Measurements from ENCODE around the gene ESCO1. TPM values are rescaled to one million over a fixed set of nuclear protein-coding genes. Genes with fewer than 3 reads are reported as not detected.

The ESCO1 gene
- total RNA-seq, 3 donors from 2014 or later (not counting 1 experiment from before 2014, with no cell fraction given) = 40.5 to 43.4 (median 42.8) TPM

- H3K27ac ChIP-seq (ENCODE audit: low read length) = no peak overlapping the region
- H3K4me3 Mint-ChIP-seq = no peak overlapping the region
- H3K4me1 Mint-ChIP-seq = no peaks in the 10 kb centered on the region
- no peak for ATAC-seq
- no peak for DNase-seq
- H3K36me3 ChIP-seq (ENCODE audit: control insufficient read depth, insufficient read depth, low read length) = peaks cover 14% of the 10 kb centered on the region
- WGBS (ENCODE audit: insufficient coverage) = 92% methylated on average over 13 of the region's 13 CpGs
- no peak for TF ChIP-seq CTCF (IDR thresholded peaks at IDR 0.05)
- H3K36me3 Mint-ChIP-seq = no peaks in the 10 kb centered on the region
- no peaks in the 10 kb centered on the region for H3K27me3 ChIP-seq (ENCODE audit: control insufficient read depth, insufficient read depth, low read length)
- no peaks in the 10 kb centered on the region for H3K27me3 Mint-ChIP-seq (ENCODE audit: low read depth in 2 of 2)
- H3K9me3 ChIP-seq (ENCODE audit: control insufficient read depth, insufficient read depth, low read length) = no peaks in the 10 kb centered on the region
- no peaks in the 10 kb centered on the region for H3K4me1 ChIP-seq (ENCODE audit: control insufficient read depth, insufficient read depth, low read length)
- H3K27ac Mint-ChIP-seq = no peak overlapping the region
- intact Hi-C loops (cut with micrococcal nuclease) = no loop called here
- no peaks in the 10 kb centered on the region for H3K9me3 Mint-ChIP-seq
- no peak overlapping the region for H3K4me3 ChIP-seq (ENCODE audit: low read length)
Observed at GRCh38 chr18:21636769-21637168, 36.3 kb upstream of the ESCO1 start.

GRCh38 chr18:21634588-21635199, 34.2 kb upstream of the ESCO1 start:
- Mint-ChIP-seq H3K36me3 (no peaks in the 10 kb centered on the region), H3K4me3 (no peak overlapping the region), H3K27ac (peak overlapping the region in 1 of 2 donors; percentile 34), H3K9me3 (no peaks in the 10 kb centered on the region), H3K27me3 (ENCODE audit: low read depth in 2 of 2) (no peaks in the 10 kb centered on the region), H3K4me1 (no peaks in the 10 kb centered on the region)
- DNase-seq (no peak), ATAC-seq (no peak)
- intact Hi-C loops (cut with micrococcal nuclease) = no loop called here
- peaks cover 24% of the 10 kb centered on the region for H3K36me3 ChIP-seq (ENCODE audit: control insufficient read depth, insufficient read depth, low read length)
- no peak for TF ChIP-seq CTCF (IDR thresholded peaks at IDR 0.05)
- H3K4me1 ChIP-seq (ENCODE audit: control insufficient read depth, insufficient read depth, low read length) = no peaks in the 10 kb centered on the region
- H3K9me3 ChIP-seq (ENCODE audit: control insufficient read depth, insufficient read depth, low read length) = no peaks in the 10 kb centered on the region
- H3K27me3 ChIP-seq (ENCODE audit: control insufficient read depth, insufficient read depth, low read length) = no peaks in the 10 kb centered on the region
- H3K4me3 ChIP-seq (ENCODE audit: low read length) = no peak overlapping the region
- WGBS (ENCODE audit: insufficient coverage) = 94% methylated on average over 3 of the region's 4 CpGs
- H3K27ac ChIP-seq (ENCODE audit: low read length) = no peak overlapping the region

GRCh38 chr18:21632393-21632792, 31.9 kb upstream of the ESCO1 start:
- no peak for DNase-seq
- H3K9me3 ChIP-seq (ENCODE audit: control insufficient read depth, insufficient read depth, low read length) = no peaks in the 10 kb centered on the region
- H3K27me3 ChIP-seq (ENCODE audit: control insufficient read depth, insufficient read depth, low read length) = no peaks in the 10 kb centered on the region
- ATAC-seq = no peak
- H3K36me3 Mint-ChIP-seq = no peaks in the 10 kb centered on the region
- H3K4me1 ChIP-seq (ENCODE audit: control insufficient read depth, insufficient read depth, low read length) = peaks cover 3% of the 10 kb centered on the region
- H3K4me3 Mint-ChIP-seq = no peak overlapping the region
- no peak overlapping the region for H3K27ac ChIP-seq (ENCODE audit: low read length)
- TF ChIP-seq CTCF (IDR thresholded peaks at IDR 0.05) = no peak
- H3K36me3 ChIP-seq (ENCODE audit: control insufficient read depth, insufficient read depth, low read length) = peaks cover 35% of the 10 kb centered on the region
- no peaks in the 10 kb centered on the region for H3K27me3 Mint-ChIP-seq (ENCODE audit: low read depth in 2 of 2)
- H3K4me1 Mint-ChIP-seq = peaks cover 6 to 15% of the 10 kb centered on the region in 2 donors
- H3K4me3 ChIP-seq (ENCODE audit: low read length) = no peak overlapping the region
- intact Hi-C loops (cut with micrococcal nuclease) = no loop called here
- H3K9me3 Mint-ChIP-seq = no peaks in the 10 kb centered on the region
- H3K27ac Mint-ChIP-seq = no peak overlapping the region
- 100% methylated on average over 1 of the region's 1 CpG for WGBS (ENCODE audit: insufficient coverage)
